GM18499 (cell line): ENCODE data around the gene PPRC1.

Experiments used
- ATAC-seq: cut with Tn5 transposase; IDR thresholded peaks from one replicate; pipeline ENCODE4 v1.9.1; 2021; ENCODE audit warnings: moderate number of reproducible peaks; ENCODE audit not compliant: insufficient read depth, unreplicated experiment

Gene PPRC1

GRCh38 chr10:102118867-102119266 is 14.0 kb upstream of the PPRC1 start:
- no peak for ATAC-seq

- ATAC-seq: no peak
These were observed 13.3 kb upstream of the PPRC1 start for GRCh38 chr10:102119417-102120141.

GRCh38 chr10:102120142-102120990 is 12.5 kb upstream of the PPRC1 start, which contains the start of gene LDB1:
LDB1 (minus strand) TSS chr10:102120368; CDS start chr10:102120110, 258 bp downstream.
- ATAC-seq: no peak

- ATAC-seq: no peak
These were observed 11.7 kb upstream of the PPRC1 start for GRCh38 chr10:102120991-102121738.

GRCh38 chr10:102121739-102122372 is 11.0 kb upstream of the PPRC1 start:
- ATAC-seq: no peak

- no peak for ATAC-seq
These were observed 10.4 kb upstream of the PPRC1 start for GRCh38 chr10:102122450-102122849.

GRCh38 chr10:102123223-102123622 is 9.6 kb upstream of the PPRC1 start:
- no peak for ATAC-seq

- ATAC-seq: no peak
These were observed 1.3 kb upstream of the PPRC1 start for GRCh38 chr10:102131286-102132170.

GRCh38 chr10:102132193-102132562 is 662 bp upstream of the PPRC1 start:
- no peak for ATAC-seq

- ATAC-seq: no peak
These were observed 744 bp downstream of the PPRC1 start for GRCh38 chr10:102133373-102134195.

- ATAC-seq: no peak
These were observed 1.6 kb downstream of the PPRC1 start for GRCh38 chr10:102134416-102134815.

- ATAC-seq: no peak
These were observed 3.2 kb downstream of the PPRC1 start for GRCh38 chr10:102135956-102136526.

- ATAC-seq: no peak
These were observed 6.7 kb downstream of the PPRC1 start for GRCh38 chr10:102139281-102140110.

- no peak for ATAC-seq
These were observed 7.4 kb downstream of the PPRC1 start for GRCh38 chr10:102140218-102140617.

- no peak for ATAC-seq
These were observed 8.2 kb downstream of the PPRC1 start for GRCh38 chr10:102140913-102141540.

- no peak for ATAC-seq
These were observed 8.8 kb downstream of the PPRC1 start for GRCh38 chr10:102141583-102142107.

- no peak for ATAC-seq
These were observed 14.2 kb downstream of the PPRC1 start for GRCh38 chr10:102146971-102147428.
